Activated naive CD8-positive, alpha-beta T cell treated with anti-CD3 and anti-CD28 coated beads, Interleukin-2, amount 50 U/mL, for 16 hours (primary cell): ENCODE data around the gene RTN4R.

Source experiments
- DNase-seq: peaks from one replicate; pipeline ENCODE4 v3.0.0-alpha.2; 2020; ENCODE audit warnings: low read depth, low spot score

The RTN4R gene

GRCh38 chr22:20201837-20202392 lies 66.2 kb downstream of the RTN4R start:
- DNase-seq, result no peak

GRCh38 chr22:20199906-20200305 lies 68.2 kb downstream of the RTN4R start:
- no peak for DNase-seq

GRCh38 chr22:20199413-20199842 lies 68.7 kb downstream of the RTN4R start:
- DNase-seq, result no peak

GRCh38 chr22:20198557-20199319 lies 69.4 kb downstream of the RTN4R start:
- no peak for DNase-seq

- DNase-seq, result no peak
Measured at GRCh38 chr22:20197407-20198030, 70.6 kb downstream of the RTN4R start.

GRCh38 chr22:20196094-20196842 lies 71.8 kb downstream of the RTN4R start:
- no peak for DNase-seq

- no peak for DNase-seq
Measured at GRCh38 chr22:20194681-20195593, 73.2 kb downstream of the RTN4R start.

- no peak for DNase-seq
Measured at GRCh38 chr22:20193761-20194494, 74.2 kb downstream of the RTN4R start.

- no peak for DNase-seq
Measured at GRCh38 chr22:20192972-20193760, 75.0 kb downstream of the RTN4R start.

GRCh38 chr22:20192293-20192971 lies 75.7 kb downstream of the RTN4R start:
- no peak for DNase-seq

- DNase-seq, result no peak
Measured at GRCh38 chr22:20191803-20192202, 76.3 kb downstream of the RTN4R start.
